Keratinocyte (primary cell): ENCODE results near the gene SFSWAP.

Source experiments
- CTCF ChIP-seq, 3 experiments: IDR thresholded peaks in 1 of 3; conservative IDR thresholded peaks in 1 of 3; optimal IDR thresholded peaks in 1 of 3; 2 replicates in 2 of 3; 3 replicates in 1 of 3; pipeline versions ENCODE3 to v1.5.1; 2011; ENCODE audit warnings: low read length in 3 of 3, mild to moderate bottlenecking in 3 of 3, moderate library complexity in 2 of 3, control low read depth in 1 of 3, inconsistent platforms in 1 of 3; ENCODE audit not compliant: insufficient read depth in 2 of 3; ENCODE audit errors: extremely low read depth in 1 of 3
- EZH2 ChIP-seq: IDR thresholded peaks from one replicate; pipeline ENCODE4 v1.6.1; 2012; ENCODE audit warnings: inconsistent platforms, mild to moderate bottlenecking, low read length, moderate library complexity

GRCh38 chr12:131803961-131804521 lies 93.2 kb downstream of the SFSWAP start:
- TF ChIP-seq CTCF (optimal IDR thresholded peaks at IDR 0.05 in 1 of 3, IDR thresholded peaks at IDR 0.05 in 1 of 3, conservative IDR thresholded peaks at IDR 0.05 in 1 of 3; ENCODE audit: extremely low read depth in 1 of 3, insufficient read depth in 2 of 3, low read length in 3 of 3) (no peak), EZH2 (no peak)
